G401.6 (cell line): ENCODE results near the gene LHX3.
"Not testable (repeated sequence)": the region's sequence is repeated elsewhere in the genome, so short reads cannot be mapped to it uniquely, and the experiment has no call there.

Experiments
- FAIRE-seq: peaks from 2 replicates; lab custom pipeline; 2012; peaks lifted over from hg19 to GRCh38; lab: Jason Lieb, UNC

LHX3 gene

GRCh38 chr9:136153381-136154065, 51.4 kb downstream of the LHX3 start:
- no peak for FAIRE-seq

- FAIRE-seq = no peak
These were observed 52.0 kb downstream of the LHX3 start for GRCh38 chr9:136152931-136153330.

- no peak for FAIRE-seq
These were observed 52.4 kb downstream of the LHX3 start for GRCh38 chr9:136152543-136152866.

- FAIRE-seq = no peak
These were observed 52.9 kb downstream of the LHX3 start for GRCh38 chr9:136151848-136152542.

GRCh38 chr9:136151214-136151804, 53.6 kb downstream of the LHX3 start:
- FAIRE-seq = no peak

GRCh38 chr9:136150664-136151213, 54.2 kb downstream of the LHX3 start:
- not testable (repeated sequence) for FAIRE-seq

GRCh38 chr9:136149853-136150252, 55.1 kb downstream of the LHX3 start:
- no peak for FAIRE-seq

GRCh38 chr9:136149337-136149736, 55.6 kb downstream of the LHX3 start:
- FAIRE-seq = no peak

GRCh38 chr9:136148766-136149165, 56.2 kb downstream of the LHX3 start:
- FAIRE-seq = no peak

- no peak for FAIRE-seq
These were observed 56.8 kb downstream of the LHX3 start for GRCh38 chr9:136147890-136148714.

- FAIRE-seq = no peak
These were observed 57.7 kb downstream of the LHX3 start for GRCh38 chr9:136147038-136147889.
